ENCODE data around the gene MEF2C. TPM values are rescaled to one million over a fixed set of nuclear protein-coding genes. Genes with fewer than 3 reads are reported as not detected.

The MEF2C gene
- total RNA-seq, 1 donor from 2014 or later, result 29.6 TPM

- no peak overlapping the region for H3K27ac Mint-ChIP-seq (ENCODE audit: unreplicated experiment)
- H3K36me3 Mint-ChIP-seq (ENCODE audit: low read depth), result no peaks in the 10 kb centered on the region
- peak overlapping the region; percentile 72 for H3K4me3 Mint-ChIP-seq (ENCODE audit: unreplicated experiment)
- DNase-seq (ENCODE audit: low spot score), result no peak
- peaks cover 39% of the 10 kb centered on the region for H3K4me1 Mint-ChIP-seq (ENCODE audit: low read depth)
- no peaks in the 10 kb centered on the region for H3K9me3 Mint-ChIP-seq (ENCODE audit: low read depth)
- TF ChIP-seq CTCF (IDR thresholded peaks at IDR 0.05), result peak; percentile 98
- H3K27me3 Mint-ChIP-seq (ENCODE audit: low read depth), result peaks cover 94% of the 10 kb centered on the region
Observed at GRCh38 chr5:88690409-88691229, 192.4 kb downstream of the MEF2C start.

- H3K4me3 Mint-ChIP-seq (ENCODE audit: unreplicated experiment), result no peak overlapping the region
- no peak for TF ChIP-seq CTCF (IDR thresholded peaks at IDR 0.05)
- H3K36me3 Mint-ChIP-seq (ENCODE audit: low read depth), result no peaks in the 10 kb centered on the region
- DNase-seq (ENCODE audit: low spot score), result no peak
- H3K27ac Mint-ChIP-seq (ENCODE audit: unreplicated experiment), result no peak overlapping the region
- H3K9me3 Mint-ChIP-seq (ENCODE audit: low read depth), result no peaks in the 10 kb centered on the region
- H3K4me1 Mint-ChIP-seq (ENCODE audit: low read depth), result peaks cover 36% of the 10 kb centered on the region
- H3K27me3 Mint-ChIP-seq (ENCODE audit: low read depth), result peaks cover 96% of the 10 kb centered on the region
Observed at GRCh38 chr5:88689668-88690408, 193.1 kb downstream of the MEF2C start.

DNA sequence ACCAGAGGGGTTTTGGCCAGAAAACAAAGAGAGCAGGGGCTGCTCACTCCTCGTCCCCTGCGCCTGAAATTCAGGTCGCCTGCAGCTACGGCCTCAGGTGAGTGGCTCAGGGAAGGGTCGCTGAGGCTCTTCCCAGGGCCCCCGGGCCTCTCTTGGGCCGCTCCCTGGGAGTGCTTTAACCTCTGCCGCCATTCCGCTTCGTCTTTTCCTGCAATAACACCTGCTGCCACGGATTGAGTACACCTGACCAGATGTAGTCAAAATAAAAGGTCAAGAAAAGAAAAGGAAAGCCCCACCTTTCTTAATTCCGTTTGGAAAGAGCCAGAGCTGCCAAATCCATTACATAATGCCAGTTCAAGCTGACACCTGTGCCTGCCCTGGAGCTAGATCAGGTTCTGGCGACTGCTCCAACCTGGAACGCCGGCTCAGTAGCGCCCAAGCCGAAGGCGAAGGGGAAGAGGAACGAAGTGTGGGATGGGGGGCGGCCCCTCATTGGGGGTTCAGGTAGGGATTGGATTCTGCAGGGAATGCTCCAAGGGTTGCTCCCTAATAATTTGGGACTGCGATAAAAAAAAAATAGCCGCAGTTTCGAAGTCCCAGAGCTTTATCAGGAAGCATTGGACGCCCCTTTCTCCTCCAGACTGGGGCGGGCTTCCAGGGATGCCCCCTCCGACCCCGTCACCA is 193.9 kb downstream of the MEF2C start:
- peaks cover 32% of the 10 kb centered on the region for H3K4me1 Mint-ChIP-seq (ENCODE audit: low read depth)
- H3K27ac Mint-ChIP-seq (ENCODE audit: unreplicated experiment), result no peak overlapping the region
- no peak overlapping the region for H3K4me3 Mint-ChIP-seq (ENCODE audit: unreplicated experiment)

DNA sequence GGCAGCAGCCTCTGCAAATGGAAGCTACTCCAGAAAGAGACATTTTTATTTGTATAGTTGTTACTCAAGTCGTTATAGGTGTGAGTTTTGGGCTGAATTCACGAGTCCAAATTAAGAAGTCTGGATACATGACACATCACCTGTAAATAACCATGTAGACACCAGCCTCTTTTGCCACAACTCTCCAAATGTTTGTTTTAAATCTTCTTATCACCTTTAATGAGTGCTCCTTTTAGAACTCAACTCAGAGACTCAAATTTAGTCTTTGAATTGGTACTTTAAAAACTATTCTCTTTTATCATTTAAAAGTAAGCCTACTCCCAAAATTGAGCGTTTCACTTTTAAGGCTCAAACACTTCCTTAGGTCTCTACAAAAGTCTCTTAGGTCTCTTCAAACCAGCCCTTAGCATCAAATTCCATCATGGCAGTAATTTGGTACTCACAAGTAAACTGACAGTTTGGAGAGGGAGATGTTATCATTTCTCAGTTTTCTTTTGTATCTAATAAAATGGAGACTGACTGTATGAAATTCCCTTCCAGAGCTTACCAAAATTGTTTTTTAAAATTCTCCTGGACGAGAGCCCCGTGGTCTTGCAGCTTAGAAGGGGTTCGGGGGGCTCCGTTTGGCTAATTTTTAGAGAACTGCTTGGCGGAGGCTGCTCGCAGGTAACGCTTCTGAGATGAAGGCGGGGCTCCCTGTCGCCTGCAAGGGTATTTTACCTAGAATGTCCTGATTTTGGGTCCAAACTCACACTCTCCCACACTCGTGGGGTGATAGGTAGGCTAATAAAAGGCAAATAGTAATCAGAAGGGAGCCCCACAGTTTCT is 194.6 kb downstream of the MEF2C start:
- H3K4me3 Mint-ChIP-seq (ENCODE audit: unreplicated experiment), result no peak overlapping the region

More for the DNA sequence above, 193.9 kb downstream of the MEF2C start:
- no peak for DNase-seq (ENCODE audit: low spot score)
- Mint-ChIP-seq H3K36me3 (ENCODE audit: low read depth) (no peaks in the 10 kb centered on the region), H3K27me3 (ENCODE audit: low read depth) (peaks cover 96% of the 10 kb centered on the region), H3K9me3 (ENCODE audit: low read depth) (no peaks in the 10 kb centered on the region)
- TF ChIP-seq CTCF (IDR thresholded peaks at IDR 0.05), result no peak

More for the DNA sequence above, 194.6 kb downstream of the MEF2C start:
- Mint-ChIP-seq H3K27me3 (ENCODE audit: low read depth) (peaks cover 96% of the 10 kb centered on the region), H3K27ac (ENCODE audit: unreplicated experiment) (no peak overlapping the region), H3K36me3 (ENCODE audit: low read depth) (peaks cover 4% of the 10 kb centered on the region), H3K9me3 (ENCODE audit: low read depth) (no peaks in the 10 kb centered on the region), H3K4me1 (ENCODE audit: low read depth) (peaks cover 36% of the 10 kb centered on the region)
- DNase-seq (ENCODE audit: low spot score), result no peak
- TF ChIP-seq CTCF (IDR thresholded peaks at IDR 0.05), result no peak

Data from chondrocyte (in vitro differentiated cells).